B cell (primary cell): ENCODE results near the gene IPO4. TPM values are rescaled to one million over a fixed set of nuclear protein-coding genes. Genes with fewer than 3 reads are reported as not detected.

ENCODE experiments used
- ATAC-seq: fragments of 200-7000 bp; cut with Tn5 transposase; one replicate; pipeline ENCODE4 v1.10.0; 2021; ENCODE audit warnings: low read depth, mild to moderate bottlenecking, moderate number of reproducible peaks, moderate library complexity
- CTCF ChIA-PET: fragments of 350-600 bp; sonication (Branson Sonifier 250); formaldehyde crosslinking; loops from one replicate; lab custom pipeline; 2021; ENCODE audit warnings: antibody characterized with exemption, inconsistent platforms; lab: Charles Lee
- POLR2A ChIA-PET: fragments of 350-600 bp; sonication (Branson Sonifier 250); formaldehyde crosslinking; loops from one replicate; lab custom pipeline; 2021; ENCODE audit warnings: antibody characterized with exemption; lab: Charles Lee
- DNase-seq: peaks from one replicate; pipeline ENCODE4 v3.0.0; 2013
- H2AFZ ChIP-seq: 2 replicates; pipeline ENCODE4 v1.6.1; 2012; ENCODE audit warnings: mild to moderate bottlenecking, low read depth, low read length; ENCODE audit not compliant: insufficient read depth, poor library complexity, severe bottlenecking
- H3K27ac ChIP-seq, 2 donors: 1 replicate in 1 of 2; 2 replicates in 1 of 2; pipeline ENCODE4 v1.5.1; 2012 to 2013; ENCODE audit warnings: low read length in 2 of 2, mild to moderate bottlenecking in 2 of 2, moderate library complexity in 1 of 2
- H3K27me3 ChIP-seq, 4 experiments: fragments of 200-600 bp in 1 of 4; sonication (generic) in 1 of 4; replicated peaks in 1 of 4; 1 replicate in 2 of 4; 2 replicates in 2 of 4; pipeline versions ENCODE4 v1.6.1 to v1.7.0; 2013 to 2016; ENCODE audit warnings: low read length in 3 of 4, mild to moderate bottlenecking in 2 of 4, mixed read lengths in 1 of 4, moderate library complexity in 1 of 4; ENCODE audit not compliant: insufficient read depth in 4 of 4, control insufficient read depth in 3 of 4; ENCODE audit errors: control extremely low read depth in 1 of 4
- H3K36me3 ChIP-seq, 2 experiments: replicated peaks in 1 of 2; 1 replicate in 1 of 2; 2 replicates in 1 of 2; pipeline versions ENCODE4 v1.6.1 to v1.7.1; 2013; ENCODE audit warnings: low read length in 1 of 2; ENCODE audit not compliant: insufficient read depth in 2 of 2, control insufficient read depth in 1 of 2; ENCODE audit errors: control extremely low read depth in 1 of 2, extremely low read depth in 1 of 2
- H3K4me1 ChIP-seq, 2 donors: fragments of 200-600 bp in 1 of 2; sonication (generic) in 1 of 2; 1 replicate in 1 of 2; 2 replicates in 1 of 2; pipeline versions ENCODE4 v1.5.1 to v1.6.1; 2013 to 2017; ENCODE audit warnings: low read length in 2 of 2; ENCODE audit not compliant: control insufficient read depth in 2 of 2, insufficient read depth in 2 of 2
- H3K4me2 ChIP-seq: replicated peaks from 2 replicates; pipeline ENCODE3; 2012; ENCODE audit warnings: mild to moderate bottlenecking, low read depth, low read length; ENCODE audit not compliant: poor library complexity, severe bottlenecking
- H3K4me3 ChIP-seq, 5 experiments: fragments of 200-600 bp in 1 of 5; sonication (generic) in 1 of 5; 1 replicate in 3 of 5; 2 replicates in 2 of 5; pipeline versions ENCODE4 v1.5.1 to v1.7.0; 2011 to 2016; ENCODE audit warnings: low read length in 4 of 5, mild to moderate bottlenecking in 4 of 5, low read depth in 2 of 5, control low read depth in 1 of 5, moderate library complexity in 1 of 5; ENCODE audit not compliant: insufficient read depth in 1 of 5; ENCODE audit errors: control extremely low read depth in 1 of 5, extremely low read depth in 1 of 5
- H3K79me2 ChIP-seq: fragments of 200-600 bp; sonication (generic); one replicate; pipeline ENCODE4 v1.6.0; 2016; ENCODE audit warnings: low read length; ENCODE audit not compliant: control insufficient read depth, insufficient read depth
- H3K9ac ChIP-seq: fragments of 200-600 bp; sonication (generic); 2 replicates; pipeline ENCODE4 v1.6.1; 2017; ENCODE audit warnings: mild to moderate bottlenecking, low read length, moderate library complexity
- H3K9me3 ChIP-seq, 3 donors: one replicate each; pipeline versions ENCODE4 v1.6.1 to v1.7.1; 2013; ENCODE audit warnings: low read length in 2 of 3; ENCODE audit not compliant: control insufficient read depth in 2 of 3, insufficient read depth in 1 of 3; ENCODE audit errors: control extremely low read depth in 1 of 3
- H4K20me1 ChIP-seq: 2 replicates; pipeline ENCODE4 v1.6.0; 2012; ENCODE audit warnings: mild to moderate bottlenecking, low read length; ENCODE audit not compliant: insufficient read depth, control insufficient read depth, poor library complexity, severe bottlenecking
- H3K27ac Mint-ChIP-seq: one replicate; pipeline ENCODE4 v1.8.0; 2021; ENCODE audit warnings: mixed read lengths
- H3K27me3 Mint-ChIP-seq: one replicate; pipeline ENCODE4 v1.8.0; 2021; ENCODE audit warnings: mixed read lengths
- H3K4me1 Mint-ChIP-seq: one replicate; pipeline ENCODE4 v1.8.0; 2021; ENCODE audit warnings: mixed read lengths
- H3K4me3 Mint-ChIP-seq: one replicate; pipeline ENCODE4 v1.8.0; 2021; ENCODE audit warnings: mixed read lengths
- H3K9me3 Mint-ChIP-seq: one replicate; pipeline ENCODE4 v1.8.0; 2022; ENCODE audit warnings: mixed read lengths; ENCODE audit not compliant: insufficient read depth
- CTCF ChIP-seq: fragments of 200-600 bp; IDR thresholded peaks from one replicate; pipeline ENCODE4 v1.8.0; 2022; ENCODE audit warnings: antibody characterized with exemption, mild to moderate bottlenecking
- EZH2 ChIP-seq: IDR thresholded peaks from 2 replicates; pipeline ENCODE4 v1.6.1; 2012; ENCODE audit warnings: borderline replicate concordance, low read depth, mild to moderate bottlenecking, moderate library complexity, low read length; ENCODE audit not compliant: insufficient read depth, poor library complexity, severe bottlenecking
- WGBS: methylation state at CpG from one replicate; pipeline ENCODE4 v1.1.5; 2013; ENCODE audit warnings: missing lambda C conversion rate; ENCODE audit not compliant: insufficient coverage; 5-methylcytosine and 5-hydroxymethylcytosine counted together
- intact Hi-C: fragments of 100-400 bp; cut with micrococcal nuclease; formaldehyde crosslinking; loops from one replicate; pipeline ENCODE4 v1.10.0; 2022
- polyA plus RNA-seq: library from polyadenylated mRNA; depleted of rRNA; stranded (reverse); fragments of >200 nt; gene quantifications from 2 replicates; pipeline ENCODE4 v1.2.3, GENCODE V29; 2012
- total RNA-seq, 2 donors: library from RNA; stranded (reverse); fragments of 120-200 nt in 1 of 2; gene quantifications; 1 replicate in 1 of 2; 2 replicates in 1 of 2; pipeline versions ENCODE4 v1.2.3 to v1.2.4, GENCODE V29; 2013 to 2022

The IPO4 gene
- total and polyA plus RNA-seq, 2 donors (not counting 1 experiment from before 2014, with no cell fraction given), result 28.3 to 35.0 TPM

- Histone ChIP-seq H3K4me1 (peaks cover 27 to 41% of the 10 kb centered on the region in 2 donors), H3K4me3 (no peak overlapping the region), H3K9me3 (no peaks in the 10 kb centered on the region), H3K36me3 (peaks cover 0 to 42% of the 10 kb centered on the region in 2 experiments), H3K4me2 (peak overlapping the region; percentile 14), H3K79me2 (peaks cover 70% of the 10 kb centered on the region), H2AFZ (no peak overlapping the region), H3K27me3 (no peaks in the 10 kb centered on the region), H3K9ac (no peak overlapping the region), H3K27ac (peak overlapping the region in 1 of 2 donors; percentile 35), H4K20me1 (peaks cover 16% of the 10 kb centered on the region)
- ChIA-PET POLR2A (interaction anchor here (0.6 to 1.0 kb wide), 3 partner anchors 7 to 25 kb away, joined by 3 to 4 read pairs (median 3); partner anchors contain the start of genes DCAF11, IRF9, NRL and PSME2), CTCF (interaction anchor here (2.2 to 4.6 kb wide), 2 partner anchors 22 to 31 kb away, joined by 9 to 43 read pairs; partner anchors contain the start of gene IRF9)
- ATAC-seq, result no peak
- Mint-ChIP-seq H3K9me3 (no peaks in the 10 kb centered on the region), H3K4me1 (peaks cover 60% of the 10 kb centered on the region), H3K4me3 (peak overlapping the region; percentile 11), H3K27me3 (no peaks in the 10 kb centered on the region), H3K27ac (no peak overlapping the region)
- DNase-seq, result no peak
- TF ChIP-seq EZH2 (no peak), CTCF (no peak)
- WGBS, result 96% methylated on average over 4 of the region's 9 CpGs
- intact Hi-C loops, result no loop called here
These were observed 49.2 kb downstream of the IPO4 start for GRCh38 chr14:24139272-24139934.
